GOT3 (cell line): ENCODE data around the gene IRF8.
"Not testable (repeated sequence)": the region's sequence is repeated elsewhere in the genome, so short reads cannot be mapped to it uniquely, and the experiment has no call there.

ENCODE experiments used
- DNase-seq: peaks from one replicate; lab custom pipeline; 2025; ENCODE audit warnings: mixed read lengths; lab: John Stamatoyannopoulos, UW

IRF8 gene

GRCh38 chr16:85897382-85897781 lies 1.6 kb upstream of the IRF8 start:
- DNase-seq = no peak

- no peak for DNase-seq
These were observed 482 bp downstream of the IRF8 start for GRCh38 chr16:85899444-85899843.

GRCh38 chr16:85900027-85900792 lies 1.2 kb downstream of the IRF8 start:
- DNase-seq = no peak

GRCh38 chr16:85901110-85901509 lies 2.1 kb downstream of the IRF8 start:
- no peak for DNase-seq

- DNase-seq = no peak
These were observed 2.9 kb downstream of the IRF8 start for GRCh38 chr16:85901773-85902365.

GRCh38 chr16:85902366-85903155 lies 3.6 kb downstream of the IRF8 start:
- no peak for DNase-seq

- no peak for DNase-seq
These were observed 4.6 kb downstream of the IRF8 start for GRCh38 chr16:85903559-85903958.

GRCh38 chr16:85905110-85906095 lies 6.4 kb downstream of the IRF8 start:
- no peak for DNase-seq

- DNase-seq = no peak
These were observed 7.4 kb downstream of the IRF8 start for GRCh38 chr16:85906349-85906748.

GRCh38 chr16:85907231-85907630 lies 8.3 kb downstream of the IRF8 start:
- not testable (repeated sequence) for DNase-seq

GRCh38 chr16:85908444-85908843 lies 9.5 kb downstream of the IRF8 start:
- DNase-seq = no peak

GRCh38 chr16:85908889-85909589 lies 10.1 kb downstream of the IRF8 start:
- DNase-seq = no peak

- no peak for DNase-seq
These were observed 11.2 kb downstream of the IRF8 start for GRCh38 chr16:85909932-85910853.

GRCh38 chr16:85910854-85911247 lies 11.9 kb downstream of the IRF8 start:
- no peak for DNase-seq

- DNase-seq = no peak
These were observed 12.4 kb downstream of the IRF8 start for GRCh38 chr16:85911251-85911930.

GRCh38 chr16:85912211-85912974 lies 13.4 kb downstream of the IRF8 start:
- DNase-seq = no peak

- DNase-seq = no peak
These were observed 14.2 kb downstream of the IRF8 start for GRCh38 chr16:85913141-85913601.

- no peak for DNase-seq
These were observed 14.9 kb downstream of the IRF8 start for GRCh38 chr16:85913688-85914422.
